ENCODE data around the gene PANK1. TPM values are rescaled to one million over a fixed set of nuclear protein-coding genes. Genes with fewer than 3 reads are reported as not detected.

PANK1 gene
- total and polyA plus RNA-seq, 2 donors (not counting 3 experiments of a cell fraction or from before 2014, with no cell fraction given): 2.0 to 6.3 TPM

DNA sequence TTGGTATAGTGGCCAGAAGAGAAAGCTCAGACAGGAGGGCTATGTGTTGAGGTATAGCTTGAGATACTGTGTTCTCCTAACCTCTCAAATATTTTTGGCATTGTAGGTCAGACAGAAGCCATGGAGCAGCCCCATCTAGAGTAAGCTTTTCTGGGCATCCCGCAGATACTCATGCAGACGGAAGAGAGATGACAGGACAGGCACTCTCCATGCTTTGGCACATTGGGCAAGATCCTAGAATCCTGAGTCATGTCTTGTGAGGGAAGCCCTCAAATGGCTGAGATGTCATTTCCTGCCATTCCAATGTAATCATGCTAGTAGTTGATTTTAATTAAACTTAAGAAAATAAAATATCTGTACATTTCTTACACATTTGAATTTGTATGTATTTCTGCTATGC lies 39.6 kb upstream of the PANK1 start:
- no peak for TF ChIP-seq JUN (IDR thresholded peaks at IDR 0.05; ENCODE audit: borderline replicate concordance, insufficient read depth, insufficient read length, low read depth)
- TF ChIP-seq, protein P1, sequence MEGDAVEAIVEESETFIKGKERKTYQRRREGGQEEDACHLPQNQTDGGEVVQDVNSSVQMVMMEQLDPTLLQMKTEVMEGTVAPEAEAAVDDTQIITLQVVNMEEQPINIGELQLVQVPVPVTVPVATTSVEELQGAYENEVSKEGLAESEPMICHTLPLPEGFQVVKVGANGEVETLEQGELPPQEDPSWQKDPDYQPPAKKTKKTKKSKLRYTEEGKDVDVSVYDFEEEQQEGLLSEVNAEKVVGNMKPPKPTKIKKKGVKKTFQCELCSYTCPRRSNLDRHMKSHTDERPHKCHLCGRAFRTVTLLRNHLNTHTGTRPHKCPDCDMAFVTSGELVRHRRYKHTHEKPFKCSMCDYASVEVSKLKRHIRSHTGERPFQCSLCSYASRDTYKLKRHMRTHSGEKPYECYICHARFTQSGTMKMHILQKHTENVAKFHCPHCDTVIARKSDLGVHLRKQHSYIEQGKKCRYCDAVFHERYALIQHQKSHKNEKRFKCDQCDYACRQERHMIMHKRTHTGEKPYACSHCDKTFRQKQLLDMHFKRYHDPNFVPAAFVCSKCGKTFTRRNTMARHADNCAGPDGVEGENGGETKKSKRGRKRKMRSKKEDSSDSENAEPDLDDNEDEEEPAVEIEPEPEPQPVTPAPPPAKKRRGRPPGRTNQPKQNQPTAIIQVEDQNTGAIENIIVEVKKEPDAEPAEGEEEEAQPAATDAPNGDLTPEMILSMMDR (IDR thresholded peaks at IDR 0.05; ENCODE audit: extremely low read depth in 1 of 2, insufficient read depth in 1 of 2, low read depth in 1 of 2, low read length in 2 of 2): no peak
- TF ChIP-seq MYC (IDR thresholded peaks at IDR 0.05; ENCODE audit: low read depth, low read length): no peak
- no peak for TF ChIP-seq POLR2AphosphoS5 (IDR thresholded peaks at IDR 0.05; ENCODE audit: insufficient read depth, low read depth, low read length)
- no peak for TF ChIP-seq EZH2 (IDR thresholded peaks at IDR 0.05; ENCODE audit: borderline replicate concordance, low read depth, low read length, severe bottlenecking)
- no peak for TF ChIP-seq FOS (IDR thresholded peaks at IDR 0.05; ENCODE audit: borderline replicate concordance, insufficient read depth, low read length)
- TF ChIP-seq, protein P2, sequence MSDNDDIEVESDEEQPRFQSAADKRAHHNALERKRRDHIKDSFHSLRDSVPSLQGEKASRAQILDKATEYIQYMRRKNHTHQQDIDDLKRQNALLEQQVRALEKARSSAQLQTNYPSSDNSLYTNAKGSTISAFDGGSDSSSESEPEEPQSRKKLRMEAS (IDR thresholded peaks at IDR 0.05; ENCODE audit: insufficient read depth, insufficient read length): no peak
- no peak for TF ChIP-seq POLR2A (IDR thresholded peaks at IDR 0.05; ENCODE audit: low read depth, low read length)
- TF ChIP-seq GATA2 (IDR thresholded peaks at IDR 0.05; ENCODE audit: insufficient read depth, insufficient read length, low read depth, low read length): no peak
- ChIA-PET POLR2A (no interaction called here), CTCF (interaction anchor here (1.1 kb wide), 1 partner anchor 11 kb away, joined by 3 read pairs; no protein-coding TSS in a partner anchor)
- Histone ChIP-seq H3K4me3 (replicated peaks in 1 of 3; ENCODE audit: insufficient read depth in 1 of 3, low read depth in 1 of 3, low read length in 3 of 3) (no peak overlapping the region), H3K27ac (ENCODE audit: insufficient read depth, low read depth, low read length) (no peak overlapping the region), H3K9ac (replicated peaks; ENCODE audit: extremely low read depth, insufficient read depth, low read length) (no peak overlapping the region), H3K27me3 (ENCODE audit: control insufficient read depth in 2 of 2, insufficient read depth in 2 of 2, low read length in 2 of 2) (no peaks in the 10 kb centered on the region), H3K9me1 (replicated peaks; ENCODE audit: control insufficient read depth, extremely low read depth, insufficient read depth, low read length) (no peaks in the 10 kb centered on the region), H3K4me1 (ENCODE audit: control insufficient read depth, extremely low read depth, insufficient read depth, low read length) (no peaks in the 10 kb centered on the region), H3K4me2 (ENCODE audit: insufficient read depth, low read length) (no peak overlapping the region), H4K20me1 (replicated peaks; ENCODE audit: control insufficient read depth, extremely low read depth, insufficient read depth, low read length) (no peaks in the 10 kb centered on the region), H3K9me3 (replicated peaks; ENCODE audit: control insufficient read depth, insufficient read depth, low read length) (no peaks in the 10 kb centered on the region), H3K79me2 (ENCODE audit: control insufficient read depth, insufficient read depth, low read length) (no peaks in the 10 kb centered on the region), H3K36me3 (ENCODE audit: control insufficient read depth in 2 of 2, extremely low read depth in 1 of 2, insufficient read depth in 2 of 2, low read length in 2 of 2) (no peaks in the 10 kb centered on the region), H2AFZ (ENCODE audit: low read depth, low read length) (no peak overlapping the region)
- no TSS peak for BruUV-seq (replicated peaks)
- dilution Hi-C loops (cut with MboI; ENCODE audit: extremely low pct_ligation_motif_present, low sequenced_read_pairs) (no loop called here), intact Hi-C loops (cut with micrococcal nuclease) (no loop called here)
- DNase-seq (ENCODE audit: low read depth, low spot score): no peak
- FAIRE-seq: no peak

All from endothelial cell of umbilical vein (primary cell).